ENCODE data around the gene THEMIS2. TPM values are rescaled to one million over a fixed set of nuclear protein-coding genes. Genes with fewer than 3 reads are reported as not detected.
"Not testable (repeated sequence)": the region's sequence is repeated elsewhere in the genome, so short reads cannot be mapped to it uniquely, and the experiment has no call there.

The THEMIS2 gene
- total RNA-seq, 2 experiments from 2014 or later = 12.9 to 17.5 TPM

- Mint-ChIP-seq H3K9me3 (no peaks in the 10 kb centered on the region), H3K4me3 (no peak overlapping the region), H3K27me3 (ENCODE audit: low read depth) (no peaks in the 10 kb centered on the region), H3K4me1 (ENCODE audit: low read depth) (peaks cover 49% of the 10 kb centered on the region), H3K27ac (peak overlapping the region; percentile 13), H3K36me3 (ENCODE audit: low read depth) (no peaks in the 10 kb centered on the region)
- CTCF ChIA-PET = no interaction called here
- no peak for DNase-seq
- intact Hi-C loops (cut with micrococcal nuclease) = loop anchor here (2.0 kb wide), 2 partner anchors 25 to 35 kb away; partner anchors contain the start of gene PPP1R8
These were observed 6.5 kb upstream of the THEMIS2 start for GRCh38 chr1:27865821-27866220.

- H3K36me3 Mint-ChIP-seq (ENCODE audit: low read depth) = no peaks in the 10 kb centered on the region
- intact Hi-C loops (cut with micrococcal nuclease) = no loop called here
- no peaks in the 10 kb centered on the region for H3K9me3 Mint-ChIP-seq
- DNase-seq = no peak
- H3K4me1 Mint-ChIP-seq (ENCODE audit: low read depth) = peaks cover 47% of the 10 kb centered on the region
- H3K27me3 Mint-ChIP-seq (ENCODE audit: low read depth) = no peaks in the 10 kb centered on the region
- CTCF ChIA-PET = no interaction called here
- H3K27ac Mint-ChIP-seq = peak overlapping the region; percentile 91
- peak overlapping the region; percentile 67 for H3K4me3 Mint-ChIP-seq
These were observed 3.8 kb upstream of the THEMIS2 start for GRCh38 chr1:27868556-27868931.

GRCh38 chr1:27868932-27869718 is 3.2 kb upstream of the THEMIS2 start:
- peak; percentile 77 for DNase-seq
- Mint-ChIP-seq H3K4me3 (peak overlapping the region; percentile 67), H3K27ac (peak overlapping the region; percentile 91), H3K9me3 (no peaks in the 10 kb centered on the region), H3K27me3 (ENCODE audit: low read depth) (no peaks in the 10 kb centered on the region), H3K36me3 (ENCODE audit: low read depth) (no peaks in the 10 kb centered on the region), H3K4me1 (ENCODE audit: low read depth) (peaks cover 46% of the 10 kb centered on the region)
- intact Hi-C loops (cut with micrococcal nuclease) = no loop called here
- CTCF ChIA-PET = interaction anchor here (0.5 kb wide), 1 partner anchor 221 kb away, joined by 4 read pairs; no protein-coding TSS in a partner anchor

- Mint-ChIP-seq H3K27ac (peak overlapping the region; percentile 91), H3K36me3 (ENCODE audit: low read depth) (no peaks in the 10 kb centered on the region), H3K4me1 (ENCODE audit: low read depth) (peaks cover 44% of the 10 kb centered on the region), H3K9me3 (no peaks in the 10 kb centered on the region), H3K4me3 (peak overlapping the region; percentile 67), H3K27me3 (ENCODE audit: low read depth) (no peaks in the 10 kb centered on the region)
- CTCF ChIA-PET = interaction anchor here (0.5 kb wide), 1 partner anchor 220 kb away, joined by 4 read pairs; no protein-coding TSS in a partner anchor
- no peak for DNase-seq
- intact Hi-C loops (cut with micrococcal nuclease) = loop anchor here (5.0 kb wide), 1 partner anchor 97 kb away; the partner anchor contains the start of gene STX12
These were observed 2.6 kb upstream of the THEMIS2 start for GRCh38 chr1:27869719-27870085.

GRCh38 chr1:27871076-27871475 is 1.3 kb upstream of the THEMIS2 start:
- H3K27me3 Mint-ChIP-seq (ENCODE audit: low read depth); H3K36me3 Mint-ChIP-seq (ENCODE audit: low read depth); H3K9me3 Mint-ChIP-seq; H3K4me3 Mint-ChIP-seq; DNase-seq; CTCF ChIA-PET; H3K27ac Mint-ChIP-seq: not testable (repeated sequence)
- intact Hi-C loops (cut with micrococcal nuclease) = loop anchor here (5.0 kb wide), 1 partner anchor 99 kb away; the partner anchor contains the start of gene STX12
- H3K4me1 Mint-ChIP-seq (ENCODE audit: low read depth) = peaks cover 45% of the 10 kb centered on the region

GRCh38 chr1:27872802-27873551 is 633 bp downstream of the THEMIS2 start:
- peak overlapping the region; percentile 74 for H3K27ac Mint-ChIP-seq
- intact Hi-C loops (cut with micrococcal nuclease) = loop anchor here (1.0 to 5.0 kb wide), 3 partner anchors 9 to 101 kb away; partner anchors contain the start of genes PPP1R8 and STX12
- H3K4me3 Mint-ChIP-seq = peak overlapping the region; percentile 86
- peaks cover 2% of the 10 kb centered on the region for H3K36me3 Mint-ChIP-seq (ENCODE audit: low read depth)
- H3K27me3 Mint-ChIP-seq (ENCODE audit: low read depth) = no peaks in the 10 kb centered on the region
- CTCF ChIA-PET = interaction anchor here (0.6 kb wide), 1 partner anchor 11 kb away, joined by 3 read pairs; no protein-coding TSS in a partner anchor
- H3K4me1 Mint-ChIP-seq (ENCODE audit: low read depth) = peaks cover 48% of the 10 kb centered on the region
- H3K9me3 Mint-ChIP-seq = no peaks in the 10 kb centered on the region
- peak; percentile 62 for DNase-seq

GRCh38 chr1:27873671-27874384 is 1.5 kb downstream of the THEMIS2 start:
- Mint-ChIP-seq H3K36me3 (ENCODE audit: low read depth) (peaks cover 2% of the 10 kb centered on the region), H3K9me3 (no peaks in the 10 kb centered on the region), H3K27ac (peak overlapping the region; percentile 74), H3K4me3 (peak overlapping the region; percentile 86), H3K27me3 (ENCODE audit: low read depth) (no peaks in the 10 kb centered on the region), H3K4me1 (ENCODE audit: low read depth) (peaks cover 46% of the 10 kb centered on the region)
- intact Hi-C loops (cut with micrococcal nuclease) = loop anchor here (1.0 to 5.0 kb wide), 3 partner anchors 10 to 102 kb away; partner anchors contain the start of genes PPP1R8 and STX12
- CTCF ChIA-PET = interaction anchor here (0.7 kb wide), 1 partner anchor 59 kb away, joined by 4 read pairs; no protein-coding TSS in a partner anchor
- peak; percentile 55 for DNase-seq

GRCh38 chr1:27876341-27877114 is 4.2 kb downstream of the THEMIS2 start:
- H3K27ac Mint-ChIP-seq = no peak overlapping the region
- intact Hi-C loops (cut with micrococcal nuclease) = no loop called here
- no peak overlapping the region for H3K4me3 Mint-ChIP-seq
- peaks cover 2% of the 10 kb centered on the region for H3K36me3 Mint-ChIP-seq (ENCODE audit: low read depth)
- no peaks in the 10 kb centered on the region for H3K9me3 Mint-ChIP-seq
- DNase-seq = no peak
- H3K4me1 Mint-ChIP-seq (ENCODE audit: low read depth) = peaks cover 38% of the 10 kb centered on the region
- no peaks in the 10 kb centered on the region for H3K27me3 Mint-ChIP-seq (ENCODE audit: low read depth)
- CTCF ChIA-PET = interaction anchor here (0.7 to 1.5 kb wide), 2 partner anchors 16 to 63 kb away, joined by 3 to 4 read pairs; no protein-coding TSS in a partner anchor

- H3K9me3 Mint-ChIP-seq = no peaks in the 10 kb centered on the region
- CTCF ChIA-PET = interaction anchor here (0.5 to 1.5 kb wide), 2 partner anchors 63 to 1407 kb away, joined by 3 to 4 read pairs; no protein-coding TSS in a partner anchor
- intact Hi-C loops (cut with micrococcal nuclease) = no loop called here
- H3K4me3 Mint-ChIP-seq = no peak overlapping the region
- H3K27ac Mint-ChIP-seq = no peak overlapping the region
- no peak for DNase-seq
- peaks cover 36% of the 10 kb centered on the region for H3K4me1 Mint-ChIP-seq (ENCODE audit: low read depth)
- H3K27me3 Mint-ChIP-seq (ENCODE audit: low read depth) = no peaks in the 10 kb centered on the region
- H3K36me3 Mint-ChIP-seq (ENCODE audit: low read depth) = peaks cover 2% of the 10 kb centered on the region
These were observed 4.7 kb downstream of the THEMIS2 start for GRCh38 chr1:27877115-27877416.

- Mint-ChIP-seq H3K27me3 (ENCODE audit: low read depth) (no peaks in the 10 kb centered on the region), H3K4me3 (no peak overlapping the region), H3K9me3 (no peaks in the 10 kb centered on the region), H3K4me1 (ENCODE audit: low read depth) (peaks cover 37% of the 10 kb centered on the region), H3K36me3 (ENCODE audit: low read depth) (peaks cover 4% of the 10 kb centered on the region), H3K27ac (no peak overlapping the region)
- intact Hi-C loops (cut with micrococcal nuclease) = no loop called here
- CTCF ChIA-PET = interaction anchor here (1.5 kb wide), 1 partner anchor 62 kb away, joined by 3 read pairs; no protein-coding TSS in a partner anchor
- no peak for DNase-seq
These were observed 5.7 kb downstream of the THEMIS2 start for GRCh38 chr1:27878039-27878438.

- CTCF ChIA-PET = no interaction called here
- Mint-ChIP-seq H3K9me3 (no peaks in the 10 kb centered on the region), H3K4me1 (ENCODE audit: low read depth) (peaks cover 37% of the 10 kb centered on the region), H3K4me3 (no peak overlapping the region), H3K27ac (no peak overlapping the region), H3K27me3 (ENCODE audit: low read depth) (no peaks in the 10 kb centered on the region), H3K36me3 (ENCODE audit: low read depth) (peaks cover 7% of the 10 kb centered on the region)
- DNase-seq = no peak
- intact Hi-C loops (cut with micrococcal nuclease) = no loop called here
These were observed 6.5 kb downstream of the THEMIS2 start for GRCh38 chr1:27878787-27879335.

All from activated naive CD4-positive, alpha-beta T cell treated with anti-CD3 and anti-CD28 coated beads for 36 hours (primary cell).